GM23338 (cell line): ENCODE results near the gene MRPL34. TPM values are rescaled to one million over a fixed set of nuclear protein-coding genes. Genes with fewer than 3 reads are reported as not detected.

Experiments used
- ATAC-seq: fragments of 200-7000 bp; cut with Tn5 transposase; 3 replicates; pipeline ENCODE4 v1.9.1; 2020
- DNase-seq: peaks from one replicate; pipeline ENCODE4 v3.0.0-alpha.2; 2015; ENCODE audit warnings: low spot score
- H2AFZ ChIP-seq: fragments of 200-600 bp; sonication (generic); 2 replicates; pipeline ENCODE4 v1.8.0; 2016; ENCODE audit warnings: antibody characterized with exemption, mild to moderate bottlenecking, moderate library complexity
- H3F3A ChIP-seq: fragments of 200-600 bp; sonication (generic); replicated peaks from 2 replicates; pipeline ENCODE4 v1.8.0; 2017; ENCODE audit warnings: antibody characterized with exemption, mixed run types, low read depth
- H3K27ac ChIP-seq: fragments of 200-600 bp; sonication (generic); 2 replicates; pipeline ENCODE4 v1.6.1; 2016; ENCODE audit warnings: low read depth
- H3K27me3 ChIP-seq: fragments of 200-600 bp; sonication (generic); 2 replicates; pipeline ENCODE4 v1.8.0; 2016; ENCODE audit warnings: mild to moderate bottlenecking, mixed run types, moderate library complexity; ENCODE audit not compliant: insufficient read depth
- H3K36me3 ChIP-seq: fragments of 200-600 bp; sonication (generic); 2 replicates; pipeline ENCODE4 v1.8.0; 2016; ENCODE audit warnings: mild to moderate bottlenecking; ENCODE audit not compliant: insufficient read depth
- H3K4me1 ChIP-seq: fragments of 200-600 bp; sonication (generic); 2 replicates; pipeline ENCODE4 v1.8.0; 2016; ENCODE audit warnings: mild to moderate bottlenecking, moderate library complexity; ENCODE audit not compliant: insufficient read depth
- H3K4me2 ChIP-seq: fragments of 200-600 bp; sonication (generic); 2 replicates; pipeline ENCODE4 v1.7.1; 2017; ENCODE audit warnings: mixed run types
- H3K4me3 ChIP-seq: fragments of 200-600 bp; sonication (generic); 2 replicates; pipeline ENCODE4 v1.6.1; 2016; ENCODE audit warnings: mixed run types
- H3K79me2 ChIP-seq: fragments of 200-600 bp; sonication (generic); replicated peaks from 2 replicates; pipeline ENCODE4 v1.8.0; 2017; ENCODE audit warnings: mild to moderate bottlenecking; ENCODE audit not compliant: insufficient read depth
- H3K9me2 ChIP-seq: fragments of 200-600 bp; sonication (generic); 2 replicates; pipeline ENCODE4 v1.8.0; 2017; ENCODE audit not compliant: insufficient read depth
- H4K20me1 ChIP-seq: fragments of 200-600 bp; sonication (generic); replicated peaks from 2 replicates; pipeline ENCODE4 v1.8.0; 2017; ENCODE audit warnings: mild to moderate bottlenecking; ENCODE audit not compliant: insufficient read depth
- H3K27ac Mint-ChIP-seq: 2 replicates; pipeline ENCODE4 v1.8.0; 2020; ENCODE audit warnings: inconsistent platforms, mild to moderate bottlenecking, moderate library complexity, mixed read lengths
- H3K27me3 Mint-ChIP-seq: 3 replicates; pipeline ENCODE4 v1.8.0; 2022; ENCODE audit warnings: low read depth, mild to moderate bottlenecking, moderate library complexity, mixed read lengths, inconsistent platforms; ENCODE audit not compliant: insufficient read depth, poor library complexity
- H3K36me3 Mint-ChIP-seq: 3 replicates; pipeline ENCODE4 v1.8.0; 2021; ENCODE audit warnings: low read depth, mild to moderate bottlenecking, inconsistent platforms, moderate library complexity, mixed read lengths
- H3K4me1 Mint-ChIP-seq: 3 replicates; pipeline ENCODE4 v1.8.0; 2020; ENCODE audit warnings: mild to moderate bottlenecking, inconsistent platforms, mixed read lengths
- H3K4me3 Mint-ChIP-seq: 3 replicates; pipeline ENCODE4 v1.8.0; 2021; ENCODE audit warnings: moderate library complexity, mild to moderate bottlenecking, inconsistent platforms, mixed read lengths
- H3K9me3 Mint-ChIP-seq: 3 replicates; pipeline ENCODE4 v1.8.0; 2020; ENCODE audit warnings: moderate library complexity, mild to moderate bottlenecking, inconsistent platforms, mixed read lengths
- CREB1 ChIP-seq: fragments of 250-450 bp; sonication (Bioruptor Pico); IDR thresholded peaks from 2 replicates; pipeline ENCODE4 v1.5.0; 2020; ENCODE audit warnings: low read depth, mild to moderate bottlenecking, moderate library complexity
- CTCF ChIP-seq, 2 experiments: fragments of 200-600 bp in 1 of 2; sonication (generic) in 1 of 2; conservative IDR thresholded peaks; 2 replicates each; pipeline versions ENCODE4 v1.5.1 to v1.6.1; 2016 to 2017; ENCODE audit warnings: antibody characterized with exemption in 2 of 2, low read depth in 2 of 2, mild to moderate bottlenecking in 2 of 2, moderate library complexity in 1 of 2
- EZH2 ChIP-seq: fragments of 200-600 bp; sonication (generic); IDR thresholded peaks from one replicate; pipeline ENCODE4 v1.8.0; 2017; ENCODE audit warnings: antibody characterized with exemption, mild to moderate bottlenecking, low read depth; ENCODE audit not compliant: unreplicated experiment
- EZH2phosphoT487 ChIP-seq: fragments of 200-600 bp; sonication (generic); IDR thresholded peaks from one replicate; pipeline ENCODE4 v1.8.1; 2018; ENCODE audit warnings: antibody characterized with exemption; ENCODE audit not compliant: unreplicated experiment
- JUNB ChIP-seq: IDR thresholded peaks from one replicate; pipeline ENCODE4 v1.6.1; 2016; ENCODE audit warnings: antibody characterized with exemption; ENCODE audit not compliant: unreplicated experiment
- NANOG ChIP-seq: IDR thresholded peaks from 2 replicates; pipeline ENCODE4 v1.6.1; 2016; ENCODE audit warnings: antibody characterized with exemption, borderline replicate concordance
- POLR2AphosphoS5 ChIP-seq: IDR thresholded peaks from 2 replicates; pipeline ENCODE4 v1.6.1; 2016; ENCODE audit warnings: antibody characterized with exemption, low read depth
- STAT1 ChIP-seq: IDR thresholded peaks from one replicate; pipeline ENCODE4 v1.6.1; 2016; ENCODE audit warnings: antibody characterized with exemption; ENCODE audit not compliant: unreplicated experiment
- ZNF114 ChIP-seq: fragments of 250-450 bp; sonication (Bioruptor Pico); IDR thresholded peaks from 2 replicates; pipeline ENCODE4 v1.5.0; 2020; ENCODE audit warnings: mild to moderate bottlenecking, moderate library complexity
- ZNF331 ChIP-seq: fragments of 250-450 bp; sonication (Bioruptor Pico); IDR thresholded peaks from 2 replicates; pipeline ENCODE4 v1.5.0; 2020; ENCODE audit warnings: low read depth, mild to moderate bottlenecking, moderate library complexity
- polyA plus RNA-seq: library from polyadenylated mRNA; unstranded; fragments of >200 nt; fragmentation: Nextera tagmentation; extraction: Ambion mirVana; gene quantifications from 2 replicates; pipeline ENCODE4 v1.2.1, GENCODE V29; 2016
- total RNA-seq: library from RNA; depleted of rRNA; stranded (reverse); fragments of >200 nt; shearing (Covaris generic); gene quantifications from 2 replicates; pipeline ENCODE4 v1.2.3, GENCODE V29; 2014
- TF ChIP-seq, protein P1 (sequence below): IDR thresholded peaks from one replicate; pipeline ENCODE4 v1.6.1; 2018; ENCODE audit warnings: antibody characterized with exemption; ENCODE audit not compliant: unreplicated experiment
- TF ChIP-seq, protein P2 (sequence below): fragments of 250-450 bp; sonication (Bioruptor Pico); IDR thresholded peaks from 2 replicates; pipeline ENCODE4 v1.5.0; 2020; ENCODE audit warnings: mild to moderate bottlenecking, moderate library complexity
- TF ChIP-seq, protein P3 (sequence below): IDR thresholded peaks from 2 replicates; pipeline ENCODE4 v1.6.1; 2016; ENCODE audit warnings: antibody characterized with exemption

The MRPL34 gene
- total and polyA plus RNA-seq, 2 experiments from 2014 or later: 59.9 to 266 TPM

DNA sequence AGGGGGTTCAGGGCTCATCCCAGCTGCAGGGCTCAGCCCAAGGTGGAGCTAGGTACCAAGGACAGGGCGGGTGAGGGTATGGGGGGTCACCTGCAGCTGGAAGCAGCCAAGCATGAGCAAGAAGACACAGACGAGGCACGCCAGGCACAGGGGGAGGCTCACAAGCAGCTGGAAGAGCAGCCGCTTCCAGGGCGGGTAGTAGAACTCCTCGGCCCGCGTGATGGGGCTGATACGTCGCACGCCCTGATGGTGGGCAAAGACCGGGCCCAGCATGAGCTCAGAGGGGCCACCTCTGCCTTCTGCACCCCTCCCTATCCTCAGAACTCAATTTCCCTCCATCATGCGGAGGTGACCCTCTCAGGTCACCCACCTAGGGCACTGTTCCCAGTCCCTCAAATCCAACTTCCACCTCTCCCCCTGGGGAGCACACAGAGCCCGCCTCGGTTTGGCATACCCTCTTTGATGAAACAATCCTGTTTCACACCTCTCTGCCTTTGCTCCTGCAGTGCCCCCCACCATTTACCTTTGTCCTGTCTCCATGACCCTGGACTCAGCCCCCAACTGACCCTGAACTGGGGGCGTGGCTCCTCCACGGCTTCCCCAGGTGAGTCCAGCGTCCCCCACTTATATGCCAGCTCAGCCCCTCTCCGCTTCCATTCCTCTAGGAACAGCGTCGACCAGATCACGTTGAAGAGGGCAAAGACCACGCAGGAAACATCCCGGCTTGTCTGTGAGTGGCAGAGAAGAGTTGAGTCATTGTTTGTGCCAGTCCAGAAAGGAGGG, 24.8 kb downstream of the MRPL34 start:
- TF ChIP-seq ZNF331 (CRISPR knock-in tag): no peak
- TF ChIP-seq EZH2: no peak
- TF ChIP-seq, protein P1, sequence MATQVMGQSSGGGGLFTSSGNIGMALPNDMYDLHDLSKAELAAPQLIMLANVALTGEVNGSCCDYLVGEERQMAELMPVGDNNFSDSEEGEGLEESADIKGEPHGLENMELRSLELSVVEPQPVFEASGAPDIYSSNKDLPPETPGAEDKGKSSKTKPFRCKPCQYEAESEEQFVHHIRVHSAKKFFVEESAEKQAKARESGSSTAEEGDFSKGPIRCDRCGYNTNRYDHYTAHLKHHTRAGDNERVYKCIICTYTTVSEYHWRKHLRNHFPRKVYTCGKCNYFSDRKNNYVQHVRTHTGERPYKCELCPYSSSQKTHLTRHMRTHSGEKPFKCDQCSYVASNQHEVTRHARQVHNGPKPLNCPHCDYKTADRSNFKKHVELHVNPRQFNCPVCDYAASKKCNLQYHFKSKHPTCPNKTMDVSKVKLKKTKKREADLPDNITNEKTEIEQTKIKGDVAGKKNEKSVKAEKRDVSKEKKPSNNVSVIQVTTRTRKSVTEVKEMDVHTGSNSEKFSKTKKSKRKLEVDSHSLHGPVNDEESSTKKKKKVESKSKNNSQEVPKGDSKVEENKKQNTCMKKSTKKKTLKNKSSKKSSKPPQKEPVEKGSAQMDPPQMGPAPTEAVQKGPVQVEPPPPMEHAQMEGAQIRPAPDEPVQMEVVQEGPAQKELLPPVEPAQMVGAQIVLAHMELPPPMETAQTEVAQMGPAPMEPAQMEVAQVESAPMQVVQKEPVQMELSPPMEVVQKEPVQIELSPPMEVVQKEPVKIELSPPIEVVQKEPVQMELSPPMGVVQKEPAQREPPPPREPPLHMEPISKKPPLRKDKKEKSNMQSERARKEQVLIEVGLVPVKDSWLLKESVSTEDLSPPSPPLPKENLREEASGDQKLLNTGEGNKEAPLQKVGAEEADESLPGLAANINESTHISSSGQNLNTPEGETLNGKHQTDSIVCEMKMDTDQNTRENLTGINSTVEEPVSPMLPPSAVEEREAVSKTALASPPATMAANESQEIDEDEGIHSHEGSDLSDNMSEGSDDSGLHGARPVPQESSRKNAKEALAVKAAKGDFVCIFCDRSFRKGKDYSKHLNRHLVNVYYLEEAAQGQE: no peak
- TF ChIP-seq, protein P2, sequence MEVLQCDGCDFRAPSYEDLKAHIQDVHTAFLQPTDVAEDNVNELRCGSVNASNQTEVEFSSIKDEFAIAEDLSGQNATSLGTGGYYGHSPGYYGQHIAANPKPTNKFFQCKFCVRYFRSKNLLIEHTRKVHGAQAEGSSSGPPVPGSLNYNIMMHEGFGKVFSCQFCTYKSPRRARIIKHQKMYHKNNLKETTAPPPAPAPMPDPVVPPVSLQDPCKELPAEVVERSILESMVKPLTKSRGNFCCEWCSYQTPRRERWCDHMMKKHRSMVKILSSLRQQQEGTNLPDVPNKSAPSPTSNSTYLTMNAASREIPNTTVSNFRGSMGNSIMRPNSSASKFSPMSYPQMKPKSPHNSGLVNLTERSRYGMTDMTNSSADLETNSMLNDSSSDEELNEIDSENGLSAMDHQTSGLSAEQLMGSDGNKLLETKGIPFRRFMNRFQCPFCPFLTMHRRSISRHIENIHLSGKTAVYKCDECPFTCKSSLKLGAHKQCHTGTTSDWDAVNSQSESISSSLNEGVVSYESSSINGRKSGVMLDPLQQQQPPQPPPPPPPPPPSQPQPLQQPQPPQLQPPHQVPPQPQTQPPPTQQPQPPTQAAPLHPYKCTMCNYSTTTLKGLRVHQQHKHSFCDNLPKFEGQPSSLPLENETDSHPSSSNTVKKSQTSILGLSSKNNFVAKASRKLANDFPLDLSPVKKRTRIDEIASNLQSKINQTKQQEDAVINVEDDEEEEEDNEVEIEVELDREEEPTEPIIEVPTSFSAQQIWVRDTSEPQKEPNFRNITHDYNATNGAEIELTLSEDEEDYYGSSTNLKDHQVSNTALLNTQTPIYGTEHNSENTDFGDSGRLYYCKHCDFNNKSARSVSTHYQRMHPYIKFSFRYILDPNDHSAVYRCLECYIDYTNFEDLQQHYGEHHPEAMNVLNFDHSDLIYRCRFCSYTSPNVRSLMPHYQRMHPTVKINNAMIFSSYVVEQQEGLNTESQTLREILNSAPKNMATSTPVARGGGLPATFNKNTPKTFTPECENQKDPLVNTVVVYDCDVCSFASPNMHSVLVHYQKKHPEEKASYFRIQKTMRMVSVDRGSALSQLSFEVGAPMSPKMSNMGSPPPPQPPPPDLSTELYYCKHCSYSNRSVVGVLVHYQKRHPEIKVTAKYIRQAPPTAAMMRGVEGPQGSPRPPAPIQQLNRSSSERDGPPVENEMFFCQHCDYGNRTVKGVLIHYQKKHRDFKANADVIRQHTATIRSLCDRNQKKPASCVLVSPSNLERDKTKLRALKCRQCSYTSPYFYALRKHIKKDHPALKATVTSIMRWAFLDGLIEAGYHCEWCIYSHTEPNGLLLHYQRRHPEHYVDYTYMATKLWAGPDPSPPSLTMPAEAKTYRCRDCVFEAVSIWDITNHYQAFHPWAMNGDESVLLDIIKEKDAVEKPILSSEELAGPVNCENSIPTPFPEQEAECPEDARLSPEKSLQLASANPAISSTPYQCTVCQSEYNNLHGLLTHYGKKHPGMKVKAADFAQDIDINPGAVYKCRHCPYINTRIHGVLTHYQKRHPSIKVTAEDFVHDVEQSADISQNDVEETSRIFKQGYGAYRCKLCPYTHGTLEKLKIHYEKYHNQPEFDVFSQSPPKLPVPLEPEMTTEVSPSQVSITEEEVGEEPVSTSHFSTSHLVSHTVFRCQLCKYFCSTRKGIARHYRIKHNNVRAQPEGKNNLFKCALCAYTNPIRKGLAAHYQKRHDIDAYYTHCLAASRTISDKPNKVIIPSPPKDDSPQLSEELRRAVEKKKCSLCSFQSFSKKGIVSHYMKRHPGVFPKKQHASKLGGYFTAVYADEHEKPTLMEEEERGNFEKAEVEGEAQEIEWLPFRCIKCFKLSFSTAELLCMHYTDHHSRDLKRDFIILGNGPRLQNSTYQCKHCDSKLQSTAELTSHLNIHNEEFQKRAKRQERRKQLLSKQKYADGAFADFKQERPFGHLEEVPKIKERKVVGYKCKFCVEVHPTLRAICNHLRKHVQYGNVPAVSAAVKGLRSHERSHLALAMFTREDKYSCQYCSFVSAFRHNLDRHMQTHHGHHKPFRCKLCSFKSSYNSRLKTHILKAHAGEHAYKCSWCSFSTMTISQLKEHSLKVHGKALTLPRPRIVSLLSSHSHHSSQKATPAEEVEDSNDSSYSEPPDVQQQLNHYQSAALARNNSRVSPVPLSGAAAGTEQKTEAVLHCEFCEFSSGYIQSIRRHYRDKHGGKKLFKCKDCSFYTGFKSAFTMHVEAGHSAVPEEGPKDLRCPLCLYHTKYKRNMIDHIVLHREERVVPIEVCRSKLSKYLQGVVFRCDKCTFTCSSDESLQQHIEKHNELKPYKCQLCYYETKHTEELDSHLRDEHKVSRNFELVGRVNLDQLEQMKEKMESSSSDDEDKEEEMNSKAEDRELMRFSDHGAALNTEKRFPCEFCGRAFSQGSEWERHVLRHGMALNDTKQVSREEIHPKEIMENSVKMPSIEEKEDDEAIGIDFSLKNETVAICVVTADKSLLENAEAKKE (CRISPR knock-in tag): no peak
- TF ChIP-seq POLR2AphosphoS5: no peak
- no peak for TF ChIP-seq ZNF114
- no peak for TF ChIP-seq NANOG
- TF ChIP-seq STAT1: no peak
- TF ChIP-seq, protein P3, sequence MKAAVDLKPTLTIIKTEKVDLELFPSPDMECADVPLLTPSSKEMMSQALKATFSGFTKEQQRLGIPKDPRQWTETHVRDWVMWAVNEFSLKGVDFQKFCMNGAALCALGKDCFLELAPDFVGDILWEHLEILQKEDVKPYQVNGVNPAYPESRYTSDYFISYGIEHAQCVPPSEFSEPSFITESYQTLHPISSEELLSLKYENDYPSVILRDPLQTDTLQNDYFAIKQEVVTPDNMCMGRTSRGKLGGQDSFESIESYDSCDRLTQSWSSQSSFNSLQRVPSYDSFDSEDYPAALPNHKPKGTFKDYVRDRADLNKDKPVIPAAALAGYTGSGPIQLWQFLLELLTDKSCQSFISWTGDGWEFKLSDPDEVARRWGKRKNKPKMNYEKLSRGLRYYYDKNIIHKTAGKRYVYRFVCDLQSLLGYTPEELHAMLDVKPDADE: no peak
- TF ChIP-seq CTCF (conservative IDR thresholded peaks at IDR 0.05; ENCODE audit: low read depth in 2 of 2): no peak
- TF ChIP-seq CREB1 (CRISPR knock-in tag): no peak
- TF ChIP-seq JUNB: no peak
- no peak for TF ChIP-seq EZH2phosphoT487
- H3K4me3 Mint-ChIP-seq: peak overlapping the region; percentile 44; the same call in 2 of the 3 replicates

More for the DNA sequence above, 24.8 kb downstream of the MRPL34 start:
- ATAC-seq: no peak
- H3K4me2 ChIP-seq: no peak overlapping the region
- no peaks in the 10 kb centered on the region for H3K36me3 ChIP-seq
- peaks cover 27% of the 10 kb centered on the region for H3K4me1 Mint-ChIP-seq
- H3K4me3 ChIP-seq: no peak overlapping the region
- no peaks in the 10 kb centered on the region for H3K9me2 ChIP-seq
- peaks cover 5% of the 10 kb centered on the region; the same call in 2 of the 3 replicates for H3K9me3 Mint-ChIP-seq
- H3K27me3 Mint-ChIP-seq: peaks cover 22% of the 10 kb centered on the region
- H3K36me3 Mint-ChIP-seq: peaks cover 22% of the 10 kb centered on the region
- no peaks in the 10 kb centered on the region for H3K79me2 ChIP-seq
- peaks cover 16% of the 10 kb centered on the region for H3K4me1 ChIP-seq
- no peak for DNase-seq
- no peak overlapping the region for H2AFZ ChIP-seq
- H3K27ac Mint-ChIP-seq: no peak overlapping the region
- peaks cover 31% of the 10 kb centered on the region for H3F3A ChIP-seq
- H4K20me1 ChIP-seq: no peaks in the 10 kb centered on the region
- no peak overlapping the region for H3K27ac ChIP-seq
- H3K27me3 ChIP-seq: peaks cover 9% of the 10 kb centered on the region; the same call in 1 of the 2 replicates
